ENCODE data around the gene GRWD1.

The GRWD1 gene

DNA sequence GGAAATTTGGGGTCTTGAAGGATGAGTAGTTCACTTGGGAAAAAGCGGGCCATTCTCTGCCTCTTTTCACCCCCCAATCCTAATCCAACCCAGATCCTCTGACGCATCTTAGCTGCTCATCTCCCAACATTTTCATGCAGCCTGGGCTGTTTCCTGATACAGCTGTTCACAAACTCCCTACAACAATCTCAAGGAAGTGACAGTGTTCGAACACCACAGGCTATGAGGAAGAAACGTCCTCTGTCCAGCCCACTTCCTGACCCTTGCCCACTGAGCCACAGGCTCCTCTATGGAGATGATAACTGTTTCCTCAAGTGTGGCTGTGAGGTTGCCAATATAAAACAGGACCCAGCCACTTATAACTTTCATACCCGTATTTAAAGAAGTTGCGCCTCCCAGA is 49.6 kb downstream of the GRWD1 start:
- Mint-ChIP-seq H3K4me1 (peaks cover 25% of the 10 kb centered on the region), H3K27me3 (ENCODE audit: low read depth) (peaks cover 60% of the 10 kb centered on the region), H3K9me3 (no peaks in the 10 kb centered on the region), H3K36me3 (ENCODE audit: low read depth) (no peaks in the 10 kb centered on the region), H3K4me3 (peak overlapping the region; percentile 84 to 91 (median 85)), H3K27ac (peak overlapping the region; percentile 78 to 86 (median 80))
- TF ChIP-seq, protein P1, sequence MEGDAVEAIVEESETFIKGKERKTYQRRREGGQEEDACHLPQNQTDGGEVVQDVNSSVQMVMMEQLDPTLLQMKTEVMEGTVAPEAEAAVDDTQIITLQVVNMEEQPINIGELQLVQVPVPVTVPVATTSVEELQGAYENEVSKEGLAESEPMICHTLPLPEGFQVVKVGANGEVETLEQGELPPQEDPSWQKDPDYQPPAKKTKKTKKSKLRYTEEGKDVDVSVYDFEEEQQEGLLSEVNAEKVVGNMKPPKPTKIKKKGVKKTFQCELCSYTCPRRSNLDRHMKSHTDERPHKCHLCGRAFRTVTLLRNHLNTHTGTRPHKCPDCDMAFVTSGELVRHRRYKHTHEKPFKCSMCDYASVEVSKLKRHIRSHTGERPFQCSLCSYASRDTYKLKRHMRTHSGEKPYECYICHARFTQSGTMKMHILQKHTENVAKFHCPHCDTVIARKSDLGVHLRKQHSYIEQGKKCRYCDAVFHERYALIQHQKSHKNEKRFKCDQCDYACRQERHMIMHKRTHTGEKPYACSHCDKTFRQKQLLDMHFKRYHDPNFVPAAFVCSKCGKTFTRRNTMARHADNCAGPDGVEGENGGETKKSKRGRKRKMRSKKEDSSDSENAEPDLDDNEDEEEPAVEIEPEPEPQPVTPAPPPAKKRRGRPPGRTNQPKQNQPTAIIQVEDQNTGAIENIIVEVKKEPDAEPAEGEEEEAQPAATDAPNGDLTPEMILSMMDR (IDR thresholded peaks at IDR 0.05; ENCODE audit: unreplicated experiment in 3 of 3), result no peak

GRCh38 chr19:48496959-48497727 is 51.4 kb downstream of the GRWD1 start:
- Mint-ChIP-seq H3K4me1 (peaks cover 20% of the 10 kb centered on the region), H3K4me3 (peak overlapping the region; percentile 44 to 69 (median 62)), H3K36me3 (ENCODE audit: low read depth) (no peaks in the 10 kb centered on the region), H3K27me3 (ENCODE audit: low read depth) (peaks cover 52% of the 10 kb centered on the region), H3K27ac (peak overlapping the region in 1 of 3 experiments; percentile 33), H3K9me3 (no peaks in the 10 kb centered on the region)
- TF ChIP-seq, protein P1 (IDR thresholded peaks at IDR 0.05; ENCODE audit: unreplicated experiment in 3 of 3), result no peak

DNA sequence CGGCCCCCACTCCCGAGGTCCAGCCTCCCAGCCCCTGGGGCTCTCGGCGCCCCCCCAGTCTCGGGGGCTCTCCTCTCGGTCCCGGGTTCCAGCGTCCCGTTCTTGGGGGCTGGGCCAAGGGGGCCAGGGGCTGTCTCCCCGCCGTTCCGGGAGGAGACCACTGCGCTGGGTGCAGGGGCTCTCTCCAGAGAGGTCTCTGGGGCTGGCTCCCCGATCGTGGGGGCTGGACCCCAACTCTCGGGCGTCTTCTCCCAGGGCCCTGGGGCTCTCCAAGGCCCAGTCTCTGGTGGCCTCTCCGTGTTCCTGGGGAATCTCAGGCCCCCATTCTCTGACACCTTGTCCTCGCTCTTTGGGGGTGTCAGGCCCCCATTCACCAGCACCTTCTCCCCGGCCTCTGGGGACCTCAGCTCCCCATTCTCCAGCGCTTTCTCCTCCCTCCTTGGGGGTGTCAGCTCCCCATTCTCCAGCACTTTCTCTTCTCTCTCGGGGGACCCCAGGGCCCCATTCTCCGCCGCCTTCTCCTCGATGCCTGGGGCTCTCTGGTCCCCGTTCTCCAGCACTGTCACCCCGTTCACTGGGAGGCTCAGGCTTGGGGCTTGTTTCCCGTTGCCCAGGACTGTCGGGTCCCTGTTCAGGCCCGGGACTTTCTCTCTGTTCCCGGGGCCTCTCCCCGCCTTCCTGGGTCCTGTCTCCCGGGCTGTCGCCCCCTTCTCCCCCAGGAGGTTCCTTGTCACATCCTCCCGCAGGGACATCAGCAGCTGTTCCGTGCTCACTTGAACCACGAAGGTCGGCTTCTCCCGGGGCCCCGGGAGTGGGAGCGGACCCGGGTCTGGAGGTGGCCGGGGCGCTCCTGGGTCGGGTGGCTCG is 52.2 kb downstream of the GRWD1 start:
- Mint-ChIP-seq H3K27me3 (ENCODE audit: low read depth) (peaks cover 49% of the 10 kb centered on the region), H3K4me3 (peak overlapping the region in 1 of 3 experiments; percentile 22), H3K27ac (no peak overlapping the region), H3K9me3 (no peaks in the 10 kb centered on the region), H3K4me1 (peaks cover 12% of the 10 kb centered on the region), H3K36me3 (ENCODE audit: low read depth) (no peaks in the 10 kb centered on the region)
- TF ChIP-seq, protein P1 (IDR thresholded peaks at IDR 0.05; ENCODE audit: unreplicated experiment in 3 of 3), result no peak

- Mint-ChIP-seq H3K4me1 (peaks cover 12% of the 10 kb centered on the region), H3K36me3 (ENCODE audit: low read depth) (no peaks in the 10 kb centered on the region), H3K9me3 (no peaks in the 10 kb centered on the region), H3K27ac (no peak overlapping the region), H3K4me3 (no peak overlapping the region), H3K27me3 (ENCODE audit: low read depth) (peaks cover 52% of the 10 kb centered on the region)
- TF ChIP-seq, protein P1 (IDR thresholded peaks at IDR 0.05; ENCODE audit: unreplicated experiment in 3 of 3), result no peak
These were observed 53.0 kb downstream of the GRWD1 start for GRCh38 chr19:48498595-48499311.

DNA sequence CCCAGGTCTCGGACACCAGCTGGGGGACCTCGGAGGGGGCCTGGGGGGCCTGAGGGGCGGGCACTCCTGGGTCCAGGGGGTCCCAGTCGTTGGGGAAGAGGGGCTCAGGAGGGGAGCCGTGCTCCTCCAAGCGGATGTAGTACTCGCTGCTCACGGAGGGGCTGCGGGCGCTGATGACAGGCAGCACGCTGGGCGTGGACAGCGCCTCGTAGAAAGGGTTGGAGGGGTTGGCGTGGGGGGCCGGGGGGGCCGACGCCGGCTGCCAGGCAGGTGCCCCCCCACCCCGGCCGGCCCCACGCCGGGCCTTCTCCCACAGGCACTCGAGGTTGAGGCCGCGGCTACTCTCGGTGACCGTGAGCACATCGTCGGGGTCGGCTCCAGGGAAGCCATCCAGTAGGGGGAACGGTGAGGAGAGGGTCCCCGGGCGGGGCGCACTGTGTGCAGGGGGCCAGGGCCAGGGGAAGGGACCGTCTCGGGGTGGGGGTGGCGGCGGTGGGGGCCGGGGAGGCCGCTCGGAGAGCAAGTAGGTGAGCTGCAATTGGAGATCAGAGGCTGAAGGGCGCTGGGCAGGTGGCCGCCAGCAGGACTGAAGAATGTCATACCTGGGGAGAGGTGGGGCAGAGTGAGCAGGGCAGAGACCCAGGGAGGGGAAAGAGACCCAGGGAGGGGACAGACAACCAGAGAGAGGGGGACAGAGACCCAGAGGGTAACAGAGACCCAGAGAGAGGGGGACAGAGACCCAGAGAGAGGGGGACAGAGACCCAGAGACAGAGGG is 53.7 kb downstream of the GRWD1 start:
- peaks cover 12% of the 10 kb centered on the region for H3K4me1 Mint-ChIP-seq
- no peaks in the 10 kb centered on the region for H3K9me3 Mint-ChIP-seq
- TF ChIP-seq, protein P1 (IDR thresholded peaks at IDR 0.05; ENCODE audit: unreplicated experiment in 3 of 3), result no peak
- peaks cover 53% of the 10 kb centered on the region for H3K27me3 Mint-ChIP-seq (ENCODE audit: low read depth)
- H3K36me3 Mint-ChIP-seq (ENCODE audit: low read depth), result no peaks in the 10 kb centered on the region
- no peak overlapping the region for H3K27ac Mint-ChIP-seq
- H3K4me3 Mint-ChIP-seq, result peak overlapping the region in 1 of 3 experiments; percentile 56
